ENCODE data around the gene SLC1A7. TPM values are rescaled to one million over a fixed set of nuclear protein-coding genes. Genes with fewer than 3 reads are reported as not detected.

Gene SLC1A7
- total RNA-seq, 1 donor from 2014 or later: not detected

DNA sequence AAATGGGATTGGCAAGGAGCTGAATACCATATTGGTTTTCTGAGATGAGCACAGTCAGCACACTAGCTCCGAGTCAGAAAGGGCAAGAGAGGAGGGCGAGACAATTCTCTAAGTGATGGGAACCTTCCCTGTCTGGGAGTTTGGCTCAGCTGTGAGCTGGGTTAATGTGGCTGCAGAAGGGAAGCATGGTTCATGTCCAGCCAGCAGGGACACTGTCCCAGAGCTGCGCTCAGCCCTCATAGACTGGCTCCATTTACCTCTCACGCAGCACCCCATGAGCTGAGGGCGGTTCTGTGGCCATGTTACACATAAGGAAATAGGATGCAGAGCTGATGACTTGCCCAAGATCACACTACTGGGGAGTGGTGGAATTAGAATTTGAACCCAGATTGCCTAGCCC lies 38.5 kb upstream of the SLC1A7 start:
- no peak for DNase-seq (ENCODE audit: low spot score)
- no peak overlapping the region for H3K27ac Mint-ChIP-seq
- Histone ChIP-seq H3K4me2 (no peak overlapping the region), H3K79me2 (ENCODE audit: low read depth) (no peaks in the 10 kb centered on the region), H3K9ac (no peak overlapping the region), H3K4me1 (peaks cover 4% of the 10 kb centered on the region), H3F3A (ENCODE audit: low read depth) (no peaks in the 10 kb centered on the region), H3K27ac (no peak overlapping the region), H3K4me3 (no peak overlapping the region), H3K9me3 (ENCODE audit: low read depth) (no peaks in the 10 kb centered on the region), H3K27me3 (no peaks in the 10 kb centered on the region), H2AFZ (replicated peaks) (no peak overlapping the region), H4K20me1 (ENCODE audit: low read depth) (no peaks in the 10 kb centered on the region), H3K36me3 (no peaks in the 10 kb centered on the region)
- H3K4me1 Mint-ChIP-seq: peaks cover 3% of the 10 kb centered on the region
- no peak overlapping the region for H3K4me3 Mint-ChIP-seq
- no peaks in the 10 kb centered on the region for H3K36me3 Mint-ChIP-seq
- TF ChIP-seq EZH2phosphoT487 (IDR thresholded peaks at IDR 0.05) (no peak), CTCF (IDR thresholded peaks at IDR 0.05) (no peak)
- H3K9me3 Mint-ChIP-seq: no peaks in the 10 kb centered on the region
- peaks cover 6% of the 10 kb centered on the region for H3K27me3 Mint-ChIP-seq (ENCODE audit: insufficient read depth, low read depth)

GRCh38 chr1:53180226-53180625 lies 37.8 kb upstream of the SLC1A7 start:
- H3F3A ChIP-seq (ENCODE audit: low read depth): no peaks in the 10 kb centered on the region
- Mint-ChIP-seq H3K4me3 (no peak overlapping the region), H3K27me3 (ENCODE audit: insufficient read depth, low read depth) (peaks cover 6% of the 10 kb centered on the region), H3K9me3 (no peaks in the 10 kb centered on the region), H3K4me1 (peaks cover 9% of the 10 kb centered on the region), H3K36me3 (no peaks in the 10 kb centered on the region), H3K27ac (no peak overlapping the region)
- TF ChIP-seq CTCF (IDR thresholded peaks at IDR 0.05) (no peak), EZH2phosphoT487 (IDR thresholded peaks at IDR 0.05) (no peak), EZH2 (IDR thresholded peaks at IDR 0.05) (no peak)
- H4K20me1 ChIP-seq (ENCODE audit: low read depth): no peaks in the 10 kb centered on the region
- no peak overlapping the region for H3K4me2 ChIP-seq
- no peak for DNase-seq (ENCODE audit: low spot score)
- H3K4me3 ChIP-seq: no peak overlapping the region
- H3K9ac ChIP-seq: no peak overlapping the region
- H3K79me2 ChIP-seq (ENCODE audit: low read depth): no peaks in the 10 kb centered on the region
- no peak overlapping the region for H2AFZ ChIP-seq (replicated peaks)
- no peaks in the 10 kb centered on the region for H3K9me3 ChIP-seq (ENCODE audit: low read depth)
- H3K4me1 ChIP-seq: peaks cover 4% of the 10 kb centered on the region
- H3K27ac ChIP-seq: no peak overlapping the region
- no peaks in the 10 kb centered on the region for H3K27me3 ChIP-seq
- no peaks in the 10 kb centered on the region for H3K36me3 ChIP-seq

GRCh38 chr1:53176452-53177208 lies 34.2 kb upstream of the SLC1A7 start:
- H3K27ac ChIP-seq: no peak overlapping the region
- H3K79me2 ChIP-seq (ENCODE audit: low read depth): no peaks in the 10 kb centered on the region
- Mint-ChIP-seq H3K9me3 (no peaks in the 10 kb centered on the region), H3K4me3 (no peak overlapping the region), H3K36me3 (no peaks in the 10 kb centered on the region), H3K27me3 (ENCODE audit: insufficient read depth, low read depth) (peaks cover 6% of the 10 kb centered on the region), H3K4me1 (peaks cover 29% of the 10 kb centered on the region), H3K27ac (no peak overlapping the region)
- no peak overlapping the region for H3K4me2 ChIP-seq
- H3F3A ChIP-seq (ENCODE audit: low read depth): no peaks in the 10 kb centered on the region
- no peaks in the 10 kb centered on the region for H3K9me3 ChIP-seq (ENCODE audit: low read depth)
- H2AFZ ChIP-seq (replicated peaks): no peak overlapping the region
- no peaks in the 10 kb centered on the region for H4K20me1 ChIP-seq (ENCODE audit: low read depth)
- DNase-seq (ENCODE audit: low spot score): no peak
- no peaks in the 10 kb centered on the region for H3K36me3 ChIP-seq
- no peak overlapping the region for H3K9ac ChIP-seq
- H3K4me3 ChIP-seq: no peak overlapping the region
- peaks cover 7% of the 10 kb centered on the region for H3K4me1 ChIP-seq
- H3K27me3 ChIP-seq: no peaks in the 10 kb centered on the region
- TF ChIP-seq CTCF (IDR thresholded peaks at IDR 0.05) (no peak), EZH2phosphoT487 (IDR thresholded peaks at IDR 0.05) (no peak), EZH2 (IDR thresholded peaks at IDR 0.05) (no peak)

Data from neural progenitor cell (in vitro differentiated cells).